HepG2 (cell line): ENCODE measurements around the gene KIF9. TPM values are rescaled to one million over a fixed set of nuclear protein-coding genes. Genes with fewer than 3 reads are reported as not detected.

ENCODE experiments used
- ASH2L ChIP-seq: fragments of 300-600, 200-600 bp; sonication (generic); IDR thresholded peaks from 2 replicates; pipeline ENCODE4 v1.7.0; 2017; ENCODE audit warnings: low read depth, mild to moderate bottlenecking, moderate library complexity, mixed read lengths, low read length; ENCODE audit not compliant: insufficient read length
- ATAD3A ChIP-seq: sonication (generic); formaldehyde crosslinking; IDR thresholded peaks from 2 replicates; pipeline ENCODE4 v1.4.0; 2020; ENCODE audit warnings: missing genetic modification reagents
- CEBPG ChIP-seq: IDR thresholded peaks from 2 replicates; pipeline ENCODE4 v1.6.1; 2016
- FOXK2 ChIP-seq: fragments of 450-650 bp; IDR thresholded peaks from 2 replicates; pipeline ENCODE4 v1.6.1; 2016
- FOXM1 ChIP-seq: sonication (generic); formaldehyde crosslinking; IDR thresholded peaks from 2 replicates; pipeline ENCODE4 v1.5.0; 2020; ENCODE audit warnings: missing genetic modification reagents
- GPN1 ChIP-seq: sonication (generic); formaldehyde crosslinking; IDR thresholded peaks from 2 replicates; pipeline ENCODE4 v1.5.1; 2020; ENCODE audit warnings: missing genetic modification reagents, borderline replicate concordance
- HDAC6 ChIP-seq: fragments of 200-600 bp; sonication (generic); IDR thresholded peaks from 2 replicates; pipeline ENCODE4 v1.7.0; 2017; ENCODE audit warnings: mild to moderate bottlenecking, antibody characterized with exemption, low read length, low read depth
- HNF4A ChIP-seq: sonication (generic); formaldehyde crosslinking; IDR thresholded peaks from 2 replicates; pipeline ENCODE4 v1.4.0; 2020; ENCODE audit warnings: missing genetic modification reagents
- IRF2 ChIP-seq: IDR thresholded peaks from 2 replicates; pipeline ENCODE4 v1.6.1; 2018; ENCODE audit warnings: missing genetic modification reagents, missing compliant biosample characterization
- KDM4B ChIP-seq: sonication (generic); formaldehyde crosslinking; IDR thresholded peaks from 2 replicates; pipeline ENCODE4 v1.4.0; 2020; ENCODE audit warnings: missing genetic modification reagents
- KLF9 ChIP-seq: IDR thresholded peaks from 2 replicates; pipeline ENCODE4 v1.6.1; 2016; ENCODE audit warnings: low read depth
- MXI1 ChIP-seq: IDR thresholded peaks from 3 replicates; pipeline ENCODE4 v1.6.1; 2012; ENCODE audit warnings: low read depth, low read length, inconsistent platforms, borderline replicate concordance
- NCOA1 ChIP-seq: sonication (generic); formaldehyde crosslinking; IDR thresholded peaks from 2 replicates; pipeline ENCODE4 v1.9.0; 2021; ENCODE audit warnings: missing genetic modification reagents
- NFE2L2 ChIP-seq: fragments of 150-350 bp; IDR thresholded peaks from 2 replicates; pipeline ENCODE4 v1.6.1; 2014; ENCODE audit warnings: low read length
- NR3C1 ChIP-seq: sonication (generic); formaldehyde crosslinking; IDR thresholded peaks from 2 replicates; pipeline ENCODE4 v1.4.0; 2020; ENCODE audit warnings: missing genetic modification reagents
- THAP7 ChIP-seq: sonication (generic); formaldehyde crosslinking; IDR thresholded peaks from 2 replicates; pipeline ENCODE4 v1.8.1; 2023; ENCODE audit warnings: mild to moderate bottlenecking, missing genetic modification reagents
- TOPORS ChIP-seq: sonication (generic); formaldehyde crosslinking; IDR thresholded peaks from 2 replicates; pipeline ENCODE4 v1.8.0; 2023; ENCODE audit warnings: mild to moderate bottlenecking, missing genetic modification reagents
- ZBTB25 ChIP-seq: IDR thresholded peaks from 2 replicates; pipeline ENCODE4 v1.6.1; 2018; ENCODE audit warnings: missing genetic modification reagents
- ZEB1 ChIP-seq: IDR thresholded peaks from 2 replicates; pipeline ENCODE4 v1.6.1; 2012; ENCODE audit warnings: mild to moderate bottlenecking, low read depth, inconsistent platforms; ENCODE audit not compliant: insufficient replicate concordance
- ZFP90 ChIP-seq: sonication (generic); formaldehyde crosslinking; IDR thresholded peaks from 2 replicates; pipeline ENCODE4 v1.8.0; 2022; ENCODE audit warnings: missing genetic modification reagents, mild to moderate bottlenecking, inconsistent platforms, borderline replicate concordance
- ZNF251 ChIP-seq: sonication (generic); formaldehyde crosslinking; IDR thresholded peaks from 2 replicates; pipeline ENCODE4 v1.9.0; 2021; ENCODE audit warnings: mild to moderate bottlenecking, missing genetic modification reagents
- ZNF256 ChIP-seq: sonication (generic); formaldehyde crosslinking; conservative IDR thresholded peaks from 2 replicates; pipeline ENCODE4 v1.4.0; 2020; ENCODE audit warnings: missing genetic modification reagents
- ZNF383 ChIP-seq: sonication (generic); formaldehyde crosslinking; IDR thresholded peaks from 2 replicates; pipeline ENCODE4 v1.4.0; 2020; ENCODE audit warnings: missing genetic modification reagents, mild to moderate bottlenecking, borderline replicate concordance
- ZNF512B ChIP-seq: sonication (generic); formaldehyde crosslinking; IDR thresholded peaks from 2 replicates; pipeline ENCODE4 v1.5.1; 2020; ENCODE audit warnings: missing genetic modification reagents, mild to moderate bottlenecking, borderline replicate concordance
- ZNF549 ChIP-seq: sonication (generic); formaldehyde crosslinking; IDR thresholded peaks from 2 replicates; pipeline ENCODE4 v1.5.0; 2020; ENCODE audit warnings: missing genetic modification reagents
- ZNF639 ChIP-seq: conservative IDR thresholded peaks from 2 replicates; pipeline ENCODE4 v1.6.1; 2018; ENCODE audit warnings: missing genetic modification reagents
- ZNF782 ChIP-seq: sonication (generic); formaldehyde crosslinking; IDR thresholded peaks from 2 replicates; pipeline ENCODE4 v1.4.0; 2020; ENCODE audit warnings: missing genetic modification reagents, mild to moderate bottlenecking, borderline replicate concordance
- polyA plus RNA-seq, 8 experiments: library from polyadenylated mRNA; depleted of rRNA in 3 of 8; stranded (reverse) in 7 of 8; unstranded in 1 of 8; fragments of >200 nt; fragmentation: Illumina TruSeq in 4 of 8; extraction: Trizol in 4 of 8; gene quantifications; 2 replicates each; pipeline versions ENCODE4 v1.2.1 to v1.2.3, GENCODE V29; 2011 to 2016; ENCODE audit warnings: low read depth in 4 of 8, missing spikeins in 1 of 8, mixed read lengths in 1 of 8; ENCODE audit not compliant: insufficient read depth in 1 of 8
- total RNA-seq, 5 experiments: library from RNA; depleted of rRNA; stranded (reverse); fragments of >200 nt; fragmentation: Illumina TruSeq; extraction: Trizol; gene quantifications; 2 replicates each; pipeline ENCODE4 v1.2.3, GENCODE V29; 2016; ENCODE audit warnings: low read depth in 1 of 5

The KIF9 gene
- total and polyA plus RNA-seq, 2 of the 13 experiments (the other 11 are each of a cell fraction or from before 2014, with no cell fraction given), result 5.1 to 16.9 TPM

- TF ChIP-seq ZBTB25 (CRISPR knock-in tag) (peak; percentile 85; the same call in 1 of the 2 replicates), ZNF639 (CRISPR knock-in tag) (peak; percentile 76; the same call in 1 of the 2 replicates), THAP7 (no peak), FOXM1 (no peak), GPN1 (CRISPR knock-in tag) (no peak), MXI1 (peak; percentile 100), IRF2 (CRISPR knock-in tag) (peak; percentile 87), HNF4A (CRISPR knock-in tag) (peak; percentile 34), ZNF549 (CRISPR knock-in tag) (no peak), ZNF782 (CRISPR knock-in tag) (no peak), ZNF256 (CRISPR knock-in tag) (no peak), ASH2L (peak; percentile 98), FOXK2 (no peak), NCOA1 (CRISPR knock-in tag) (peak; percentile 62; the same call in 1 of the 2 replicates), NFE2L2 (no peak), ZEB1 (peak; percentile 34), CEBPG (CRISPR knock-in tag) (peak; percentile 4; the same call in 1 of the 2 replicates), NR3C1 (no peak), ZNF251 (CRISPR knock-in tag) (no peak), HDAC6 (no peak), ZFP90 (CRISPR knock-in tag) (peak; percentile 43; the same call in 1 of the 2 replicates), ZNF383 (CRISPR knock-in tag) (0 out of 2 replicates have a peak, but pooled peaks have one; percentile 25), KLF9 (CRISPR knock-in tag) (0 out of 2 replicates have a peak, but pooled peaks have one; percentile 38), ATAD3A (CRISPR knock-in tag) (no peak), ZNF512B (CRISPR knock-in tag) (no peak), TOPORS (peak; percentile 82; the same call in 1 of the 2 replicates), KDM4B (CRISPR knock-in tag) (no peak; the same call in 1 of the 2 replicates)
Measured at GRCh38 chr3:47282424-47283192, at the start of gene KIF9, which contains the start of gene KLHL18 (continued).
